PFSK-1 (cell line): ENCODE measurements around the gene CHRNA7.

ENCODE experiments used
- FOXP2 ChIP-seq: optimal IDR thresholded peaks from 2 replicates; pipeline ENCODE3; 2011; ENCODE audit warnings: borderline replicate concordance, control low read depth, inconsistent platforms; ENCODE audit not compliant: insufficient read depth; ENCODE audit errors: extremely low read length, extremely low read depth
- POLR2AphosphoS5 ChIP-seq: IDR thresholded peaks from 2 replicates; pipeline ENCODE4 v1.6.1; 2012; ENCODE audit warnings: low read depth, mild to moderate bottlenecking, control low read depth, low read length, moderate library complexity
- SIN3A ChIP-seq: IDR thresholded peaks from 2 replicates; pipeline ENCODE4 v1.6.1; 2012; ENCODE audit warnings: mild to moderate bottlenecking, low read length, moderate library complexity, borderline replicate concordance; ENCODE audit not compliant: insufficient read depth
- TAF1 ChIP-seq: IDR thresholded peaks from 2 replicates; pipeline ENCODE4 v1.6.1; 2012; ENCODE audit warnings: low read length, control low read depth, borderline replicate concordance; ENCODE audit not compliant: insufficient read depth
- TF ChIP-seq, protein P1 (sequence below), 2 experiments: IDR thresholded peaks; 2 replicates each; pipeline versions ENCODE4 v1.6.1 to v1.8.0; 2011 to 2012; ENCODE audit warnings: low read depth in 2 of 2, low read length in 2 of 2, control low read depth in 1 of 2, inconsistent platforms in 1 of 2, mild to moderate bottlenecking in 1 of 2, moderate library complexity in 1 of 2; ENCODE audit not compliant: insufficient read depth in 1 of 2

The CHRNA7 gene

DNA sequence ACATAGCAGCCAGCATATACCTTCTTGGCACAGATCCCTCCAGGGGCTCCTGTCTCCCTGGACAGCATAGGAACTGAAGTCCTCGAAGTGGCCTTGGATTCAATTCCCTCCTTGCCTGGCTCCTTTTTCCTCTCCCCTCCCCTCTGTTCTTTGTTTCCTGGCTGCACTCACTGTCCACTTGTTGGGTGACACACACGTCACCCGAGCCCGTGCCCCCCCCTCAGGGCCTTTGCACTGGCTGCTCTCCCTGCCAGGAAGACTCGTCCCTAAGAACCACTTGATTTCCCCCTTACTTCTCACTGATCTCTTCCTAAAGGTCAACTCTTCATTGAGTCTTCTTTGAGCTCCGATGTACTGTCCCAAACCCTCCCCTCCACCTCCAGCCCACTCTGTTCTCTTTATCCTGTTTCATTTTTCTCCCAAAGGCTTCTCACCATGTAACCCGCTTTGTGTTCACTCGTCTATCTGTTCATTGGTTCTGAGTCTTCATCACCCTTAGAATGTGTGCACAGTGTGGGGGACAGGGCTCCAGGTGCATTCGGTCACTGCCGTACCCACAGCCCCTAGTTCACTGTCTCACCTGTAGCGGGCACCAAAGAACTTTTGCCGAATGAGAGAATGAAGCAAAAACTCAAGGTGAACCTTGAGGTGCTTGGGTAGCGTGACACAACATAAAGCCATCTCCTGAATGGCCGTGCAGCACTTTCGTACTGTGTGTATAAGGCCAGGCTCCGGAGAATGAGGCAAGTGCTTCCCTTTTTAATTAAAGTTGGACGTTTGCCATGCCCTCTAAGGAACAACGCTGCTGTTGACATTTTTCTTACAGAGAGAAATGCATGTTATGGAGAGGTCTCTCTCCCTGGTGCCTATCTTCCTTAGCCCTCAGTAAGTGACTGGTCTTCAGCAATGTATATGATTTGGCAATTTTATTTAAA lies 74.0 kb downstream of the CHRNA7 start:
- TF ChIP-seq TAF1 (no peak), SIN3A (no peak)

DNA sequence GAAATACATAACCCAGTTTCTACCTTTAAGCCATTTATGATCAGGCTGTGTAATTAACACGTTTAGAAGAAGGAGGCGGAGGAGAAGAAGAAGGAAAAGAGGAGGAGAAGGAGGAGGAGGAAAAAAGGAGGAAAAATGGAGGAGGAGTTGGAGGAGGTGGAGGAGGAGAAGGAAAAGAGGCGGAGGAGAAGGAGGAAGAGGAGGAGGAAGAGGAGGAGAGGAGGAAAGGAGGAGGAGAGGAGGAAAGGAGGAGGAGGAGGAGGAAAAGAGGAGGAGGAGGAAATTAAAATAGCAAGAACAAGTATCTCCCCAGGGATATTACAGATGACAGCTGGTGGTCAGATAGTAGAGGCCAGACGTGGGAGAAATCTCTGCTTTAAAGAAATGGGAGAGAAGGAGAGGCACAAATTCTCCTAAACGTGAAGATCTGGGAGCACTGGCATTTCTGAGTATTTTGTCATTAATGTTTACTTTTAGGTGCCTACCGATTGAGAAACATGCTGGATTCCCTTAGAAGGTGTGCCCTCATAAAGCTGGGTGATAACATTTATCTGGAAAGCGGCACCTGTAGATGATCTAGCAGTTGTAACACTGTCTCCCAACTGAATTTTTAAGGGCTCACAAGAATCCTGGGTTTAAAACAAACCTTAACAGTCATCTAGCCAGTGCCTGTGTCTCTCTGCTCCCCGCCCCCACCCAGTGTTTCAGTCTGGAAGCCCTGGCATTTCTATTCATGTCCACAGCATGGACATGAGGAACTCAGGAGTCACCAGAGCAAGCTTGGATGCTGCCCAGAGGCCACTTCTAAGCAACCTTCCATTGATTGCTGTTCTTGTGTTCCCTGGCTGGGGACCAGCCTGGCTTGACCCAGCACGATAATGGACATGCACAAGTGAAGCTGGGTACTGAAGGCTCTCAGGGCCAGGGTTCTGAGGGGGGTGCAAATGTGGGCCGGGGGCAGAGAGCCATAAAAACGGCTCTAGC lies 75.2 kb downstream of the CHRNA7 start:
- TF ChIP-seq SIN3A = no peak
- no peak for TF ChIP-seq POLR2AphosphoS5
- TF ChIP-seq, protein P1, sequence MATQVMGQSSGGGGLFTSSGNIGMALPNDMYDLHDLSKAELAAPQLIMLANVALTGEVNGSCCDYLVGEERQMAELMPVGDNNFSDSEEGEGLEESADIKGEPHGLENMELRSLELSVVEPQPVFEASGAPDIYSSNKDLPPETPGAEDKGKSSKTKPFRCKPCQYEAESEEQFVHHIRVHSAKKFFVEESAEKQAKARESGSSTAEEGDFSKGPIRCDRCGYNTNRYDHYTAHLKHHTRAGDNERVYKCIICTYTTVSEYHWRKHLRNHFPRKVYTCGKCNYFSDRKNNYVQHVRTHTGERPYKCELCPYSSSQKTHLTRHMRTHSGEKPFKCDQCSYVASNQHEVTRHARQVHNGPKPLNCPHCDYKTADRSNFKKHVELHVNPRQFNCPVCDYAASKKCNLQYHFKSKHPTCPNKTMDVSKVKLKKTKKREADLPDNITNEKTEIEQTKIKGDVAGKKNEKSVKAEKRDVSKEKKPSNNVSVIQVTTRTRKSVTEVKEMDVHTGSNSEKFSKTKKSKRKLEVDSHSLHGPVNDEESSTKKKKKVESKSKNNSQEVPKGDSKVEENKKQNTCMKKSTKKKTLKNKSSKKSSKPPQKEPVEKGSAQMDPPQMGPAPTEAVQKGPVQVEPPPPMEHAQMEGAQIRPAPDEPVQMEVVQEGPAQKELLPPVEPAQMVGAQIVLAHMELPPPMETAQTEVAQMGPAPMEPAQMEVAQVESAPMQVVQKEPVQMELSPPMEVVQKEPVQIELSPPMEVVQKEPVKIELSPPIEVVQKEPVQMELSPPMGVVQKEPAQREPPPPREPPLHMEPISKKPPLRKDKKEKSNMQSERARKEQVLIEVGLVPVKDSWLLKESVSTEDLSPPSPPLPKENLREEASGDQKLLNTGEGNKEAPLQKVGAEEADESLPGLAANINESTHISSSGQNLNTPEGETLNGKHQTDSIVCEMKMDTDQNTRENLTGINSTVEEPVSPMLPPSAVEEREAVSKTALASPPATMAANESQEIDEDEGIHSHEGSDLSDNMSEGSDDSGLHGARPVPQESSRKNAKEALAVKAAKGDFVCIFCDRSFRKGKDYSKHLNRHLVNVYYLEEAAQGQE (IDR thresholded peaks at IDR 0.05; ENCODE audit: insufficient read depth in 1 of 2, low read depth in 2 of 2, low read length in 2 of 2) = no peak
- no peak for TF ChIP-seq FOXP2
- no peak for TF ChIP-seq TAF1

DNA sequence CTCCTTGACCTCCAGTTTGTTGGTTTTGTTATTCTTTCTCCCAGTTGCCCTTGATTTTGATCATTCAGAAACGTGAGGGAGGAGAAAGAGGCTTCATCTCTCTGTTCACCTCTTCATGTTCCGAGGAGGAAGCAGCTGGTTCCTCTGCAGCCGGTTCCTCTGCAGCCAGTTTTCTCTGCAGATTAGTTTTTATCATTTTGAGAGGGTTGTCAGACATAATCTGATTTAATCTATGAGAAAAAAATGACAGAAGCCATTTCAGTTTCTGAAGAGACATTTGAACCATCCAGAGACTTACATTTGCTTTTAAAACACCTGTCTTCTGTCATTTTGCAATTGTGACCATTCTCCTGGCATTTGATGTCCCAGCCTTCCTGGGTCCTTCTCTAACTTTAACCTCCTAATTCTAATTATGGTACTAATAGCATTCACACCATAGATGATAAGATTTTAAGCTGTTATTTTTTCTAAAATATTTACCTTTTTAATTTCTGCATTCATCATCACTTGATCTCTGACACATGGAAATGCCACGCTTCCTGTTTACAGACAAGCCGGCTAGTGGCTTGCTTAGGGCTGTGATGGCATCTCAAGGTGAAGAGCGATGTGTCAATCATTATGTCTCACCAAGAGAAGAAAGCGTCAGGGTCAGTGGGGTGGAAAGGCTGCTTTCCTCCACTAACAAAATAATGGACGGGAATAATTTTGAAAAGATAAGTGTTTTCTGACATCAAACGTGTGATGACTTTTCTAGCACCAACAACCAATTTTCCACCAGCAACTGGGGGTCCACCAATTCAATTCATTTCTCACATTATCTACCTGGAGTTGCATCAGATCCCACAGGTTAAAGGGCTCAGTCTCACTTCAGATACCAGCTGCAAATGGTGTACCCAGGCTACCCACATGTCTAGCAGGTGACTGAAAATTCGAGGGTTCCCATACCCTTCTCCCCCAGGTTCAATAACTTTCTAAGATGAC lies 76.4 kb downstream of the CHRNA7 start:
- TF ChIP-seq FOXP2 (no peak), SIN3A (no peak), TAF1 (no peak), POLR2AphosphoS5 (no peak)
- TF ChIP-seq, protein P1 (IDR thresholded peaks at IDR 0.05; ENCODE audit: insufficient read depth in 1 of 2, low read depth in 2 of 2, low read length in 2 of 2) = no peak

DNA sequence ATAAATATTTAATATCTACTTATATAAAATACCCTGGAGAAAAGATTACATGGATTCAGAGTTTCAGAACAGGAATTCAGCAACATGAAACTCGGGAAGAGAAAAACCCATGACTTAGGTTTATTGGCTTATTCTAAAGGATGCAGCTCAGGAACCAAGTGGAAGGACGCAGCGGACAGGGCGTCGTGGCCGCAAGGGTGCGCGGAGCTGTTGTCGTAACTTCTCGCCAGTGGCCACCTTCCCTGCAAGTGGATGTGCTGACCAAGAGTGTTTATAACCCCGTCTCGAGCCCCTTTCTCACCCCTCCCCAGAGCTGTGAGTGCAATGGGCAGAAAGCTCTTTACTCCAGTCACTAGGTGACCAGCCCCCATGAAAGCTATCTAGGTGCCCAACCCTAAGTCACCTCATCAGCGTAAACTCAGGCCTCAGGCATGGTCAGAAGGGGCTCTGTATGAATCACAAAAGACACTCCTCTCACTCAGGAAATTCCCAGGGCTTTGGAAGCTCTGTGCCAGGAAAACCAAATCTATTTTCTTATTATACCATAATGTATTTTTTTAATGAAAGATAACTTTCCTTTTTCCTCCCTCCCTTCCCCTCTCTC lies 77.3 kb downstream of the CHRNA7 start:
- TF ChIP-seq FOXP2 (no peak), POLR2AphosphoS5 (no peak), TAF1 (no peak), SIN3A (no peak)
- TF ChIP-seq, protein P1 (IDR thresholded peaks at IDR 0.05; ENCODE audit: insufficient read depth in 1 of 2, low read depth in 2 of 2, low read length in 2 of 2) = no peak
